Upper lobe of right lung (tissue), 1 donor: ENCODE data around the gene NAP1L5. TPM values are rescaled to one million over a fixed set of nuclear protein-coding genes. Genes with fewer than 3 reads are reported as not detected.

Experiments
- ATAC-seq: fragments of 200-7000 bp; cut with Tn5 transposase; one replicate; pipeline ENCODE4 v1.9.1; 2020; ENCODE audit warnings: mild to moderate bottlenecking, moderate library complexity
- DNase-seq: peaks from one replicate; pipeline ENCODE4 v3.0.0-alpha.2; 2020
- H3K27ac ChIP-seq: fragments of 200-600 bp; one replicate; pipeline ENCODE4 v1.8.0; 2022
- H3K27me3 ChIP-seq: fragments of 200-600 bp; one replicate; pipeline ENCODE4 v1.8.0; 2022; ENCODE audit warnings: mild to moderate bottlenecking
- H3K36me3 ChIP-seq: fragments of 200-600 bp; one replicate; pipeline ENCODE4 v1.8.0; 2022
- H3K4me1 ChIP-seq: fragments of 200-600 bp; one replicate; pipeline ENCODE4 v1.8.0; 2022
- H3K4me3 ChIP-seq: fragments of 200-600 bp; one replicate; pipeline ENCODE4 v1.8.0; 2022; ENCODE audit warnings: mild to moderate bottlenecking
- H3K9me3 ChIP-seq: fragments of 200-600 bp; one replicate; pipeline ENCODE4 v1.8.0; 2022
- intact Hi-C: fragments of 100-400 bp; cut with DNase I; formaldehyde crosslinking; loops from one replicate; pipeline ENCODE4 v1.11.0; 2022
- total RNA-seq: library from RNA; stranded (reverse); fragmentation: NEBNext Ultra II Directional; extraction: Animal tissue kit (Norgen Biotek cat#: 25700); gene quantifications from one replicate; pipeline ENCODE4 v1.2.1, GENCODE V29; 2021
- TF ChIP-seq, protein P1 (sequence below): fragments of 200-600 bp; IDR thresholded peaks from one replicate; pipeline ENCODE4 v1.8.0; 2022; ENCODE audit warnings: antibody characterized with exemption
- donor health status: DM: no; HTN: yes; CAD: no; lungs with severe emphysema.

Gene NAP1L5
- total RNA-seq, 1 donor from 2014 or later: 3.2 TPM

DNA sequence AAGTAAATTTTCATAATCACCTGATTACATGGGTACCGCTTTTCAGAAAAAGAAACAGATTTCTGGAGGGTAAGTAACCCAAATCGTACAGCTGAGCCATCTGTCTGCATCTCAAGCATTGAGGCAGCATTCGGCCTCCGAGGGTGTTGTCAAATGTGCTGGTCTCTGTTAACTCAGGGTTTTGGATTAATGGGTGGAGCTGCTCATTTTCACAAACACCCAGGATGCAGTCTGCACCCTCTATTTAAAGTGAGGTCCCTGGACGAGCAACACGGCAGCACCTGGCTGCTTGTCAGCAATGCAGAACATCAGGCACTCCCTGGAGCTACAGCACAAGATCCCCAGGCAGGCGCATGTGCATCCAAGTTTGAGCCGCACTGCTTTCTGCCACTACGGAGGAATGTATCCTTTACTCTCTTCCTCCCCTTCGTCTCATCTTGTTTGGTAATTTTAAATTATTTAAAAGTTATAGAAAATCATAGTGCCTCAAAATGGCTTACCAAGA is 24.7 kb upstream of the NAP1L5 start:
- ATAC-seq (no peak), DNase-seq (no peak)
- intact Hi-C loops: no loop called here
- H3K27me3 ChIP-seq: no peaks in the 10 kb centered on the region
- peaks cover 35% of the 10 kb centered on the region for H3K36me3 ChIP-seq
- TF ChIP-seq, protein P1, sequence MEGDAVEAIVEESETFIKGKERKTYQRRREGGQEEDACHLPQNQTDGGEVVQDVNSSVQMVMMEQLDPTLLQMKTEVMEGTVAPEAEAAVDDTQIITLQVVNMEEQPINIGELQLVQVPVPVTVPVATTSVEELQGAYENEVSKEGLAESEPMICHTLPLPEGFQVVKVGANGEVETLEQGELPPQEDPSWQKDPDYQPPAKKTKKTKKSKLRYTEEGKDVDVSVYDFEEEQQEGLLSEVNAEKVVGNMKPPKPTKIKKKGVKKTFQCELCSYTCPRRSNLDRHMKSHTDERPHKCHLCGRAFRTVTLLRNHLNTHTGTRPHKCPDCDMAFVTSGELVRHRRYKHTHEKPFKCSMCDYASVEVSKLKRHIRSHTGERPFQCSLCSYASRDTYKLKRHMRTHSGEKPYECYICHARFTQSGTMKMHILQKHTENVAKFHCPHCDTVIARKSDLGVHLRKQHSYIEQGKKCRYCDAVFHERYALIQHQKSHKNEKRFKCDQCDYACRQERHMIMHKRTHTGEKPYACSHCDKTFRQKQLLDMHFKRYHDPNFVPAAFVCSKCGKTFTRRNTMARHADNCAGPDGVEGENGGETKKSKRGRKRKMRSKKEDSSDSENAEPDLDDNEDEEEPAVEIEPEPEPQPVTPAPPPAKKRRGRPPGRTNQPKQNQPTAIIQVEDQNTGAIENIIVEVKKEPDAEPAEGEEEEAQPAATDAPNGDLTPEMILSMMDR: no peak
- H3K4me1 ChIP-seq: no peaks in the 10 kb centered on the region
- H3K9me3 ChIP-seq: no peaks in the 10 kb centered on the region
- no peak overlapping the region for H3K27ac ChIP-seq
- no peak overlapping the region for H3K4me3 ChIP-seq

DNA sequence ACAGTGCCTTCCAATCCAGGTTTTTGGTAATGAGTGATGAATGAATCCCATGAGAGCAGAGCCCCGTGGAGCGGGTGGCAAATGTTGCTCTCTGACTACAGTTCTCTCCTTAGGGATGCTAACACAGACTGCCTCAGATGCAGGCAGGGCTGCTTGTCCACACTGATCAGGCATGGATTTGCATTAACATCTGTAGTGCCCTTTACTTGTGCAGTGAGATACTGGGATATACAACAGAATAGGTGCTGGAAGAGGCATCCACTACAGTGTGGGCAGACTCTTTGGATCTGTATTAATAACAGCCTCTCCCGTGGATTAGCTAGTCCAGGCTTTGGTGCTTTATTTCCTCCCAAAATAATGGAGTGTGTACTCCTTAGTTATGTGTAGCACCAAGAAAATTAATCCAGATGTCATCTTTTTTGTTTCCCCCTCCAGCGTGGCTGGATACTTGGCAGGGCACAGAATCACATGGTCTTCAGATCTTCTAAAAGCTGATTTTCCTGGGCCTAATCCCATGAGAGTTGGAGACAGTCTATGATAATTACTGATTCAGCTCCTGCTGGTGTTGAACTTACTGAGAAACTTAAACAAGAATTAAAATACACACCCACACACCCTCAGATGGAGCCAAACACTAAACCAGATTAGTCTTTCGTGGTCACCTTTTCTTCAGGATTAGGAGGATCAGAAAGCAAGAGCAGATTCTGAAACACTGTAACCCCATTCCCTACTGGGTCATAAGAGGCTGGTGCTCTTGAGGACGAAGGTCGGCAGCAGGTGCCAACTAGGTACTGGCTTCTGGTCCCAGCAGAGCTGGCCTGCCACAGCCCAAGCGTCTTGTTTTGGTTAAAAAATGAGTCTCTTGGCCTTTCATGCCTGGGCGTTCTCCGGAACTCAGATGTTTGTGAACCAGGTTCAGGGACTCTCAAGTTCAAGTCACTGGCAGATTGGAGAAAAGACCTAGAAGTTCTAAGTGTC is 23.1 kb upstream of the NAP1L5 start:
- peak; percentile 32 for ATAC-seq
- Histone ChIP-seq H3K9me3 (no peaks in the 10 kb centered on the region), H3K4me1 (no peaks in the 10 kb centered on the region), H3K36me3 (peaks cover 20% of the 10 kb centered on the region), H3K4me3 (no peak overlapping the region), H3K27ac (no peak overlapping the region), H3K27me3 (no peaks in the 10 kb centered on the region)
- intact Hi-C loops: no loop called here
- no peak for DNase-seq
- TF ChIP-seq, protein P1: no peak

DNA sequence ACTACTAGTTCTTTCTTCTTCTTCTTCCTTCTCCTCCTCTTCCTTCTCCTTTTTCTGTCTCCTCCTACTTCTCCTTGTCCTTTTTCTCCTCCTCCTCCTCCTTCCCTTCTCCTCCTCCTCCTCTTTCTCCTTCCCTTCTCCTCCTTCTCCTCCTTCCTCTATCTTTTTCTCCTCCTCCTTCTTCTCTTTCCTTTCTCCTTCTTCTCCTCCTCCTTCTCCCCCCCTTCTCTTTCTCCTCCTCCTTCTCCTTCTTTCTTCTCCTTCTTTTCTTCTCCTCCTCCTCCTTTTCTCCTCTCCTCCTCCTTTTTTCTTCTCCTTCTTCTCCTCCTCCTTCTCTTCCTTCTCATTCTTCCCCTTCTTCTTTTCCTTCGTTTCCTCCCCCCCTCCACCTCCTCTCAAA is 21.8 kb upstream of the NAP1L5 start:
- Histone ChIP-seq H3K27ac (no peak overlapping the region), H3K9me3 (no peaks in the 10 kb centered on the region), H3K4me3 (no peak overlapping the region), H3K27me3 (no peaks in the 10 kb centered on the region), H3K4me1 (no peaks in the 10 kb centered on the region), H3K36me3 (peaks cover 7% of the 10 kb centered on the region)
- ATAC-seq: no peak
- DNase-seq: no peak
- intact Hi-C loops: no loop called here
- TF ChIP-seq, protein P1: no peak

DNA sequence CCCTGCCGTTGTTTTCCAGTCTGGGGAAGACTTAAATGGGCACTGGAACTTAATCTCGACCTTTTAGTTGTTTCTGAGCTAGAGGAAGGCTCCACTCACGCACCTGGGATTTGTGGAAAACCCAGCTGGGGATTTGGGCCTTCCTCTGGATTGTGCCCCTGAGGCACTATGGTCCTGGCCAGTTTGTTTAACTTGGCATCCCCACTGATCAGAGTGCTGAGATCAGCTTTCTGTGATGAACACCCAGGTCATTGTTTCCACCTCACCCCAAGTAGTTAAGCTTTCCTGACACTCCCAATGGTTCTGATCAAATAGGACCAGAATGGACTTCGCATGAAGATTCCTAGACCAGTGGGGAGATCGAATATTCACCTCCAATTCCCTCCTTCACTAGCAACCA is 20.5 kb upstream of the NAP1L5 start:
- intact Hi-C loops: no loop called here
- H3K27me3 ChIP-seq: no peaks in the 10 kb centered on the region
- DNase-seq: no peak
- no peaks in the 10 kb centered on the region for H3K4me1 ChIP-seq
- no peak for ATAC-seq
- H3K4me3 ChIP-seq: no peak overlapping the region
- H3K9me3 ChIP-seq: no peaks in the 10 kb centered on the region
- TF ChIP-seq, protein P1: no peak
- H3K27ac ChIP-seq: no peak overlapping the region
- no peaks in the 10 kb centered on the region for H3K36me3 ChIP-seq

DNA sequence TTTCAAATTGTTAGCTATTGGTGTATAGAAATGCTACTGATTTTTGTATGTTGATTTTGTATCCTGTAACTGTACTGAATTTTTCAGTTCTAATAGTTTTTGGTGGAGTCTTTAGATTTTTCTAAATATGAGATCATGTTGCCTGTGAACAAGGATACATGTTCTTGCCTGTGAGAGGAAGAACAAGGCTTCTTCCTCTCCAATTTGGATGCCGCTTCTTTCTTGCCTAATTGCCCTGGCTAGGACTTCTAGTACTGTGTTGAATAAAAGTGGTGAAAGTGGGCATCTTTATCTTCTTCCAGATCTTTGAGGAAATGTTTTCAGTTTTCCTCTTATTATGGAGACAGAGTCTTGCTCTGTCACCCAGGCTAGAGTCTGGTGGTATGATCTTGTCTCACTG is 16.2 kb upstream of the NAP1L5 start:
- TF ChIP-seq, protein P1: no peak
- ATAC-seq: no peak
- H3K27ac ChIP-seq: no peak overlapping the region
- no peak overlapping the region for H3K4me3 ChIP-seq
- no peaks in the 10 kb centered on the region for H3K4me1 ChIP-seq
- no peaks in the 10 kb centered on the region for H3K9me3 ChIP-seq
- intact Hi-C loops: no loop called here
- peaks cover 32% of the 10 kb centered on the region for H3K36me3 ChIP-seq
- DNase-seq: no peak
- no peaks in the 10 kb centered on the region for H3K27me3 ChIP-seq
